HG02623 (cell line): ENCODE results near the gene PAPOLA.
"Not testable (repeated sequence)": the region's sequence is repeated elsewhere in the genome, so short reads cannot be mapped to it uniquely, and the experiment has no call there.

Experiments
- ATAC-seq: cut with Tn5 transposase; IDR thresholded peaks from one replicate; pipeline ENCODE4 v1.9.1; 2021; ENCODE audit warnings: moderate library complexity; ENCODE audit not compliant: unreplicated experiment

PAPOLA gene

GRCh38 chr14:96501740-96502620 is at the start of gene PAPOLA:
Gene PAPOLA (plus strand): TSS chr14:96502382. CDS start chr14:96502593, 211 bp downstream.
- ATAC-seq, result peak; percentile 89

- ATAC-seq, result no peak
Measured at GRCh38 chr14:96452684-96453083, 49.5 kb upstream of the PAPOLA start.

- ATAC-seq, result no peak
Measured at GRCh38 chr14:96455588-96455987, 46.6 kb upstream of the PAPOLA start.

- no peak for ATAC-seq
Measured at GRCh38 chr14:96459851-96460250, 42.3 kb upstream of the PAPOLA start.

- ATAC-seq, result no peak
Measured at GRCh38 chr14:96461950-96462798, 40.0 kb upstream of the PAPOLA start.

GRCh38 chr14:96464136-96464535 is 38.0 kb upstream of the PAPOLA start:
- ATAC-seq, result no peak

GRCh38 chr14:96466918-96467317 is 35.3 kb upstream of the PAPOLA start:
- ATAC-seq, result no peak

GRCh38 chr14:96470331-96470730 is 31.9 kb upstream of the PAPOLA start:
- ATAC-seq, result no peak

- ATAC-seq, result not testable (repeated sequence)
Measured at GRCh38 chr14:96470967-96471366, 31.2 kb upstream of the PAPOLA start.

GRCh38 chr14:96478119-96478518 is 24.1 kb upstream of the PAPOLA start:
- ATAC-seq, result no peak

GRCh38 chr14:96479435-96480146 is 22.6 kb upstream of the PAPOLA start:
- ATAC-seq, result no peak

GRCh38 chr14:96481731-96482314 is 20.4 kb upstream of the PAPOLA start:
- ATAC-seq, result no peak

- ATAC-seq, result no peak
Measured at GRCh38 chr14:96482986-96483385, 19.2 kb upstream of the PAPOLA start.

GRCh38 chr14:96484399-96484798 is 17.8 kb upstream of the PAPOLA start:
- ATAC-seq, result no peak

- no peak for ATAC-seq
Measured at GRCh38 chr14:96486705-96487104, 15.5 kb upstream of the PAPOLA start.

- ATAC-seq, result no peak
Measured at GRCh38 chr14:96489327-96489726, 12.9 kb upstream of the PAPOLA start.

GRCh38 chr14:96493178-96493577 is 9.0 kb upstream of the PAPOLA start:
- ATAC-seq, result no peak

- no peak for ATAC-seq
Measured at GRCh38 chr14:96494331-96494730, 7.9 kb upstream of the PAPOLA start.

GRCh38 chr14:96497087-96497486 is 5.1 kb upstream of the PAPOLA start:
- no peak for ATAC-seq

GRCh38 chr14:96497586-96497985 is 4.6 kb upstream of the PAPOLA start:
- ATAC-seq, result no peak

GRCh38 chr14:96501217-96501739 is 904 bp upstream of the PAPOLA start:
- no peak for ATAC-seq
